ENCODE data around the gene COL4A6.

The COL4A6 gene

DNA sequence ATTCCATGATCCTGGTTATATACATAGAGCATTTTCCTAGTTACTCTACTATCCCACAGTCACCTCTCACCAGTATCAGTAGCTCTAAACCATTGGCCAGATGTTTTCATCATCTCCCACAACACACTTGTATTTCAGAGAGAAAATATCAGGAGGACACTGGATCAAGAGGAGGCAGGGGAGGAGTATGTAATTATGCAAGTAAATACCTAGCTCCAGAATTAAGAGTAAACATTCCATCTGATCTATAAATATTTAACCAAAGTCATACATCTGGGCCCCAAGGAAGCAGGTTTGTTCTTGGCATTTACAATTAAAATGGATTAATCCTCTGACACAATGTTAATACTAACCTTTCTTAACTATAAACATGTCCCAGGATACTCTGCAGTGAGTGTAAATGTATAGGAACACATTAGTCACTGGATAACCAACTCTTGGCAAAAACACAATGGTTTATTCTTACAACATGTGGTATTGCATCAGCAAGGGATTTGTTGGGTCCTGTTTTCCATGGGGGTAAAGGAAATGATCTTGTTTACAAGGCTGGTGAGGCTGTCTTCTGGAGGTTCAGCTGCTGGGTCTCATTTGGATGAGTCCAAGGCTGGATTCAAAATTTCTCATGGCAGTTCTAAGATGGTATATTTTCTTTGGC is 176.5 kb downstream of the COL4A6 start:
- Histone ChIP-seq H3K36me3 (ENCODE audit: control insufficient read depth, insufficient read depth, low read length) (no peaks in the 10 kb centered on the region), H3K4me1 (ENCODE audit: control insufficient read depth, insufficient read depth, low read length) (no peaks in the 10 kb centered on the region), H3K4me3 (ENCODE audit: low read length) (no peak overlapping the region), H3K9me3 (ENCODE audit: control insufficient read depth, low read length) (no peaks in the 10 kb centered on the region), H3K27me3 (ENCODE audit: control insufficient read depth, insufficient read depth, low read length) (no peaks in the 10 kb centered on the region), H3K9ac (ENCODE audit: low read length) (no peak overlapping the region)

- Histone ChIP-seq H3K9me3 (ENCODE audit: control insufficient read depth, low read length) (no peaks in the 10 kb centered on the region), H3K27me3 (ENCODE audit: control insufficient read depth, insufficient read depth, low read length) (no peaks in the 10 kb centered on the region), H3K9ac (ENCODE audit: low read length) (no peak overlapping the region), H3K4me3 (ENCODE audit: low read length) (no peak overlapping the region), H3K4me1 (ENCODE audit: control insufficient read depth, insufficient read depth, low read length) (no peaks in the 10 kb centered on the region), H3K36me3 (ENCODE audit: control insufficient read depth, insufficient read depth, low read length) (no peaks in the 10 kb centered on the region)
Observed at GRCh38 chrX:108257556-108257955, 180.7 kb downstream of the COL4A6 start.

DNA sequence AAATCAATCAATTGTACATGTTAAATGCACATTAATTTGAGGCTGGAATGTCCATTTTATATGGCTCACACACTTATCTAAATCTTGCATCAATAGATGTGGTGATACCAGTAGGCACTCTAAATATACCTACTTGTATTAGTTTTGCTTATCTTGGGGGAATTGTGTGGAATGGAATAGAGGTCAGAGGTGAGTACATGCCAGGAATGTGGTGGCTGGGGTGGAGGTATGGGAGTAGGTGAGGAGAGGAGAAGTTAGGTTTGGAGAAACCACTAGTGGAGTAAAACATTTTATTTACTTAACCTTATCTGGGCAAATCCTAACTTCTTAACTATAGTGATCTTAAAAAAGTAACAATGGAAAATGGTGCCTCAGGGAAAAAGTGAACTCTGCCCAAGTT is 183.6 kb downstream of the COL4A6 start:
- H3K4me1 ChIP-seq (ENCODE audit: control insufficient read depth, insufficient read depth, low read length), result no peaks in the 10 kb centered on the region
- no peak overlapping the region for H3K9ac ChIP-seq (ENCODE audit: low read length)
- no peaks in the 10 kb centered on the region for H3K9me3 ChIP-seq (ENCODE audit: control insufficient read depth, low read length)
- no peak overlapping the region for H3K4me3 ChIP-seq (ENCODE audit: low read length)
- no peaks in the 10 kb centered on the region for H3K27me3 ChIP-seq (ENCODE audit: control insufficient read depth, insufficient read depth, low read length)
- H3K36me3 ChIP-seq (ENCODE audit: control insufficient read depth, insufficient read depth, low read length), result no peaks in the 10 kb centered on the region

DNA sequence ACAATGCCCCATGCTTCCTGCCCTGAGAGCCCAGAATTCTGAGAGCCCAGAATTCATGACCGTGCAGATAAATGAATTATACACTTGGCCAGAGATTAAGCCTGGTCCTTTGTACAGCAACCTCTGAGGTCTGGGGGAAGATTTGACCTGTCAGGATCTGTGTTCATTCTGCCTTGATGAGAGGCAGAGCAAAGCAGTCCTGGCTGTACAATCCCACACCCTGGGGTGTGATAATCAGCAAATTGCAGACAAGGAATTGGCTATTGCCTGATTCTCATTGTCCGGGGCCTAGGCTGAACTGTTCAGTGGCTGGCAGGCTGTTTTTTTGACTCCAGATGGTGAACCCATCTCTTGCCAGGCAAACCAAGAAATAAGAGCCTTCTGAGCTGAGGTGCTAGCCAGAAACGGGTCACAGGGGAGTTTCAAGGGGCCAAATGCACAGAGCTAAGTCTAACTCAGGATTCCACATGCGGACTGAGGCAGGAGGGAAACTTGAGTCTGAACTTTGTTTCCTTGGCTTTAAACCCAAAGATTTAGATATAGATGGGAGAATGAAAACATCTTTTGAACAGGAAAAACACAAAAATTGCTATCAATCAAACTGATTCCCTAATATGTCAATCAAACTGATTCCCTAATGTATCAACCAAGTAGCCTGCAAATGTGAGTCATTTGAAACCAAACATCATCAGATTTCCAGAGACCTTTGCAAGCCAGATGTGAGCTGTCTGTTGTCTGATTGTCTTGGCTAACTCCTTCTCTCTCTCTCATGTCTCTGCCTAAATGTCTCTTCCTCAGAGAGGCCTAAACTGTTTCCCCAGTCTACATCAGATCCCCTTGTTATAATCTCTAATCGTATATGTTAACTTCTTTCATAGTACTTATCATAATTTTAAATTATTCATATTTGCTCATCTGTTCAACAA is 187.3 kb downstream of the COL4A6 start:
- H3K9me3 ChIP-seq (ENCODE audit: control insufficient read depth, low read length), result no peaks in the 10 kb centered on the region
- H3K27me3 ChIP-seq (ENCODE audit: control insufficient read depth, insufficient read depth, low read length), result no peaks in the 10 kb centered on the region
- H3K36me3 ChIP-seq (ENCODE audit: control insufficient read depth, insufficient read depth, low read length), result no peaks in the 10 kb centered on the region
- H3K4me1 ChIP-seq (ENCODE audit: control insufficient read depth, insufficient read depth, low read length), result no peaks in the 10 kb centered on the region
- H3K9ac ChIP-seq (ENCODE audit: low read length), result no peak overlapping the region
- no peak overlapping the region for H3K4me3 ChIP-seq (ENCODE audit: low read length)

- no peaks in the 10 kb centered on the region for H3K4me1 ChIP-seq (ENCODE audit: control insufficient read depth, insufficient read depth, low read length)
- no peaks in the 10 kb centered on the region for H3K36me3 ChIP-seq (ENCODE audit: control insufficient read depth, insufficient read depth, low read length)
- no peak overlapping the region for H3K4me3 ChIP-seq (ENCODE audit: low read length)
- H3K9ac ChIP-seq (ENCODE audit: low read length), result no peak overlapping the region
- H3K27me3 ChIP-seq (ENCODE audit: control insufficient read depth, insufficient read depth, low read length), result no peaks in the 10 kb centered on the region
- no peaks in the 10 kb centered on the region for H3K9me3 ChIP-seq (ENCODE audit: control insufficient read depth, low read length)
Observed at GRCh38 chrX:108246304-108246954, 191.8 kb downstream of the COL4A6 start.

- no peaks in the 10 kb centered on the region for H3K9me3 ChIP-seq (ENCODE audit: control insufficient read depth, low read length)
- H3K4me1 ChIP-seq (ENCODE audit: control insufficient read depth, insufficient read depth, low read length), result no peaks in the 10 kb centered on the region
- H3K9ac ChIP-seq (ENCODE audit: low read length), result no peak overlapping the region
- H3K36me3 ChIP-seq (ENCODE audit: control insufficient read depth, insufficient read depth, low read length), result no peaks in the 10 kb centered on the region
- no peak overlapping the region for H3K4me3 ChIP-seq (ENCODE audit: low read length)
- no peaks in the 10 kb centered on the region for H3K27me3 ChIP-seq (ENCODE audit: control insufficient read depth, insufficient read depth, low read length)
Observed at GRCh38 chrX:108245462-108245861, 192.8 kb downstream of the COL4A6 start.

GRCh38 chrX:108235986-108236385 is 202.2 kb downstream of the COL4A6 start:
- no peaks in the 10 kb centered on the region for H3K27me3 ChIP-seq (ENCODE audit: control insufficient read depth, insufficient read depth, low read length)
- H3K4me3 ChIP-seq (ENCODE audit: low read length), result no peak overlapping the region
- no peaks in the 10 kb centered on the region for H3K4me1 ChIP-seq (ENCODE audit: control insufficient read depth, insufficient read depth, low read length)
- no peak overlapping the region for H3K9ac ChIP-seq (ENCODE audit: low read length)
- H3K9me3 ChIP-seq (ENCODE audit: control insufficient read depth, low read length), result no peaks in the 10 kb centered on the region
- H3K36me3 ChIP-seq (ENCODE audit: control insufficient read depth, insufficient read depth, low read length), result no peaks in the 10 kb centered on the region

DNA sequence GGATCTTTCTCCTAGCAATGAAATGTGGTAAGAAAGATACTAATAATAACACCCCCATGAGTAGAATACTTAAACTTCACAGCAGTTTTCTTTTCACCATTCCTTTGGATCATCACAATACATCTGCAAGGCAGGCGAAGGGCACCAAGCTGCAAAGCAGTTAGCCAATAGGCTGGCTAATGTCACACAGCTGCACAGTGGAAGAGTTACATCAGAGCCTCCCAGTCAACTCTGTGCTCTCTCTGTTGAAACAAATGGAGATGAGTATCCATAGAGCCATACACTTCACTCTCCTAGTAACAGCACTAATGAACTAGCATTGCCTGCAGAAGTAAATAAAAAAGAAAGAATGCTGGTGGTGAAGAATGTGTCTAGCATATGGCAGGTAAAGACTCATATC is 207.6 kb downstream of the COL4A6 start:
- no peaks in the 10 kb centered on the region for H3K27me3 ChIP-seq (ENCODE audit: control insufficient read depth, insufficient read depth, low read length)
- H3K36me3 ChIP-seq (ENCODE audit: control insufficient read depth, insufficient read depth, low read length), result no peaks in the 10 kb centered on the region
- no peak overlapping the region for H3K9ac ChIP-seq (ENCODE audit: low read length)
- no peaks in the 10 kb centered on the region for H3K4me1 ChIP-seq (ENCODE audit: control insufficient read depth, insufficient read depth, low read length)
- no peak overlapping the region for H3K4me3 ChIP-seq (ENCODE audit: low read length)
- no peaks in the 10 kb centered on the region for H3K9me3 ChIP-seq (ENCODE audit: control insufficient read depth, low read length)

DNA sequence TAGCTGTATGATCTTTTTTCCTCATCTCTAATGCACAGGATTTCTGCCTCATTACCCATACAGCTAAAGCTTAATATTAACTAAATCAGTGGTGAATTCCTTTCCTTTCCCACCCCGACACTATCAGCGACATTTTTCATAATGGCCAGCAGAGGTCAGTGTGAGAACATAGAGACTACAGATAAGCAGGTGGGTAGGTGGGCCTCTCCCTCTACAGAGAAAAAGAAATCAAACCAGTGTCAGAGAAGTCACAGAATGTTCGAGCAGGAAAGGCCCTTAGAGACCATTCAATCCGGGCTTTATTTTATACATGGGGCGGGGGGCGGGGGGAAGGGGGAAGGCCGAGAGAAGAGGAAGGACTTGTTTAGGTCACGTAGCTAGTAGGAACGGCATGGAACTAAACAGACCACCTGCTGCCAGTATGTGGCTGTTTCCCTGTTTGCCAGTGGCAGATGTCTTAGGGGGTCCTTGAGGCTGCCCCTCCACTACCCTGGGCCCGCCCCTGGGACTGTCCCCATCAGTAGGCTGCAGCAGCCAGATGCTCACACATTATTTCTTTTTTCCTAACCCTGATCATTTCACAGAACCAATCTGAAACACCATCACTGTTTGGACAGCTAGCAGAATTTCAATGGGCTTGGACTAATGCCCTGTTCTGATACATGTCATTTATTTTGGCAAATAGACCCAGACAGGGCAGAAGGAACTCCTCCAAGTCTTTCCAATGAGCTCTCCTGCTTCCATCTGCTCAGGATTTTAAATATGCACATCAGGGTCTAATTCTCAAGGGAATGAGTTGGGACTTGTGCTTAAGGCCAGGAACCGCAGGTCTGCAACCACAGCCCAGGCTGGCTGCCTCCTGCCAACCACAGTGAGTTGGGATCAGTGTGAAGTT is 213.2 kb downstream of the COL4A6 start:
- H3K9me3 ChIP-seq (ENCODE audit: control insufficient read depth, low read length), result no peaks in the 10 kb centered on the region
- H3K27me3 ChIP-seq (ENCODE audit: control insufficient read depth, insufficient read depth, low read length), result no peaks in the 10 kb centered on the region
- H3K4me3 ChIP-seq (ENCODE audit: low read length), result no peak overlapping the region
- peaks cover 4% of the 10 kb centered on the region for H3K4me1 ChIP-seq (ENCODE audit: control insufficient read depth, insufficient read depth, low read length)
- no peak overlapping the region for H3K9ac ChIP-seq (ENCODE audit: low read length)
- H3K36me3 ChIP-seq (ENCODE audit: control insufficient read depth, insufficient read depth, low read length), result no peaks in the 10 kb centered on the region

DNA sequence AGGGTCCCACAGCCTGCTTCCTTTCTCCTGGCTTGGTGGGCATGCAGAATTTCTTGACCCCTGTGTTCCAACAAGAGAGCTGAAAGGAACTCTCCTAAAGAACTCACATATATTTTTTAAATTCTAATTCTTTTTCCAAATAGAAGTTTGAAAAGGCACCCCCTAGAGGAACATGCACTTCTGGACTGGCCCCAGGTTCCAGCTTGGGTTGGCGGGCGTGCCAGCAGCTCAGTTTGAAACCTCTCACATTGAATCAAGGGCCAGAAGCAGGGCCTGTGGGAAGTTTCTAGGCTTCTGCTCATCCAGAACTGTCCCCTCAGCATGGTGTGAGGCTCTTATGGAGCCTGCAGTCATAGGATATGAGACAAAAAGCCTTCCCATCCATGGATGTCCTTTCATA is 214.0 kb downstream of the COL4A6 start:
- no peak overlapping the region for H3K9ac ChIP-seq (ENCODE audit: low read length)
- H3K4me1 ChIP-seq (ENCODE audit: control insufficient read depth, insufficient read depth, low read length), result peaks cover 4% of the 10 kb centered on the region

GRCh38 chrX:108223585-108223984 is 214.6 kb downstream of the COL4A6 start:
- no peaks in the 10 kb centered on the region for H3K9me3 ChIP-seq (ENCODE audit: control insufficient read depth, low read length)
- no peaks in the 10 kb centered on the region for H3K36me3 ChIP-seq (ENCODE audit: control insufficient read depth, insufficient read depth, low read length)
- no peak overlapping the region for H3K9ac ChIP-seq (ENCODE audit: low read length)
- H3K27me3 ChIP-seq (ENCODE audit: control insufficient read depth, insufficient read depth, low read length), result no peaks in the 10 kb centered on the region
- H3K4me3 ChIP-seq (ENCODE audit: low read length), result no peak overlapping the region
- H3K4me1 ChIP-seq (ENCODE audit: control insufficient read depth, insufficient read depth, low read length), result peaks cover 4% of the 10 kb centered on the region

More for the DNA sequence above, 214.0 kb downstream of the COL4A6 start:
- Histone ChIP-seq H3K36me3 (ENCODE audit: control insufficient read depth, insufficient read depth, low read length) (no peaks in the 10 kb centered on the region), H3K27me3 (ENCODE audit: control insufficient read depth, insufficient read depth, low read length) (no peaks in the 10 kb centered on the region), H3K9me3 (ENCODE audit: control insufficient read depth, low read length) (no peaks in the 10 kb centered on the region), H3K4me3 (ENCODE audit: low read length) (no peak overlapping the region)
